Neural progenitor cell (in vitro differentiated cells): ENCODE data around the gene TNNC2.

Source experiments
- EZH2 ChIP-seq: fragments of 200-600 bp; sonication (generic); IDR thresholded peaks from 2 replicates; pipeline ENCODE4 v1.6.1; 2017; ENCODE audit warnings: antibody characterized with exemption, mild to moderate bottlenecking, moderate library complexity
- EZH2phosphoT487 ChIP-seq: fragments of 200-600 bp; sonication (generic); IDR thresholded peaks from 2 replicates; pipeline ENCODE4 v1.6.1; 2017; ENCODE audit warnings: antibody characterized with exemption
- TF ChIP-seq, protein P1 (sequence below): fragments of 200-600 bp; sonication (generic); IDR thresholded peaks from 2 replicates; pipeline ENCODE4 v1.5.1; 2017; ENCODE audit warnings: antibody characterized with exemption, mild to moderate bottlenecking

- TF ChIP-seq, protein P1, sequence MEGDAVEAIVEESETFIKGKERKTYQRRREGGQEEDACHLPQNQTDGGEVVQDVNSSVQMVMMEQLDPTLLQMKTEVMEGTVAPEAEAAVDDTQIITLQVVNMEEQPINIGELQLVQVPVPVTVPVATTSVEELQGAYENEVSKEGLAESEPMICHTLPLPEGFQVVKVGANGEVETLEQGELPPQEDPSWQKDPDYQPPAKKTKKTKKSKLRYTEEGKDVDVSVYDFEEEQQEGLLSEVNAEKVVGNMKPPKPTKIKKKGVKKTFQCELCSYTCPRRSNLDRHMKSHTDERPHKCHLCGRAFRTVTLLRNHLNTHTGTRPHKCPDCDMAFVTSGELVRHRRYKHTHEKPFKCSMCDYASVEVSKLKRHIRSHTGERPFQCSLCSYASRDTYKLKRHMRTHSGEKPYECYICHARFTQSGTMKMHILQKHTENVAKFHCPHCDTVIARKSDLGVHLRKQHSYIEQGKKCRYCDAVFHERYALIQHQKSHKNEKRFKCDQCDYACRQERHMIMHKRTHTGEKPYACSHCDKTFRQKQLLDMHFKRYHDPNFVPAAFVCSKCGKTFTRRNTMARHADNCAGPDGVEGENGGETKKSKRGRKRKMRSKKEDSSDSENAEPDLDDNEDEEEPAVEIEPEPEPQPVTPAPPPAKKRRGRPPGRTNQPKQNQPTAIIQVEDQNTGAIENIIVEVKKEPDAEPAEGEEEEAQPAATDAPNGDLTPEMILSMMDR = no peak
- no peak for TF ChIP-seq EZH2
- no peak for TF ChIP-seq EZH2phosphoT487
Observed at GRCh38 chr20:45775411-45775810, 51.7 kb downstream of the TNNC2 start.
